ENCODE data around the gene ATP5F1C.

The ATP5F1C gene

DNA sequence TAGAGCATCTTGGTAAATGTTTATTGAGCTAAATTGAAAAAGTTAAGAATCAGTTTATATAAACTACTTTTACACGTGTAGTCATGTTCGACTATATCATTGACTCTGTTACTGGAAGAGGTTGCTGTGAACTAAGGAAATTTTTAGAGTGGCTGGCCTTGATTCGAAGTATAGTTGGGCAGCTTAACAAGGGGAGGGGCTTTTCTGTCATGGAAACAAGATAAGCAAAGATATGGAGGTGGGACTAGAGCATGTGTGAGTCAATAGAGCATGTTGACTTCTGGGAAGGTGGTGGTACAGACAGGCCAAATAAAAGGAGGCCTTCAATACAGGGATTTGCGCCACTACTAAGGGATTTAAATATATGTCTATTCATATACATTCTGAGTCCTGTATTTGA is 7.6 kb downstream of the ATP5F1C start:
- H3K27ac ChIP-seq: no peak overlapping the region
- TF ChIP-seq, protein P1, sequence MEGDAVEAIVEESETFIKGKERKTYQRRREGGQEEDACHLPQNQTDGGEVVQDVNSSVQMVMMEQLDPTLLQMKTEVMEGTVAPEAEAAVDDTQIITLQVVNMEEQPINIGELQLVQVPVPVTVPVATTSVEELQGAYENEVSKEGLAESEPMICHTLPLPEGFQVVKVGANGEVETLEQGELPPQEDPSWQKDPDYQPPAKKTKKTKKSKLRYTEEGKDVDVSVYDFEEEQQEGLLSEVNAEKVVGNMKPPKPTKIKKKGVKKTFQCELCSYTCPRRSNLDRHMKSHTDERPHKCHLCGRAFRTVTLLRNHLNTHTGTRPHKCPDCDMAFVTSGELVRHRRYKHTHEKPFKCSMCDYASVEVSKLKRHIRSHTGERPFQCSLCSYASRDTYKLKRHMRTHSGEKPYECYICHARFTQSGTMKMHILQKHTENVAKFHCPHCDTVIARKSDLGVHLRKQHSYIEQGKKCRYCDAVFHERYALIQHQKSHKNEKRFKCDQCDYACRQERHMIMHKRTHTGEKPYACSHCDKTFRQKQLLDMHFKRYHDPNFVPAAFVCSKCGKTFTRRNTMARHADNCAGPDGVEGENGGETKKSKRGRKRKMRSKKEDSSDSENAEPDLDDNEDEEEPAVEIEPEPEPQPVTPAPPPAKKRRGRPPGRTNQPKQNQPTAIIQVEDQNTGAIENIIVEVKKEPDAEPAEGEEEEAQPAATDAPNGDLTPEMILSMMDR (IDR thresholded peaks at IDR 0.05): no peak
- TF ChIP-seq ZFX (IDR thresholded peaks at IDR 0.05; ENCODE audit: borderline replicate concordance): no peak

GRCh38 chr10:7797582-7797981 is 9.6 kb downstream of the ATP5F1C start:
- TF ChIP-seq, protein P1 (IDR thresholded peaks at IDR 0.05): no peak
- no peak for TF ChIP-seq ZFX (IDR thresholded peaks at IDR 0.05; ENCODE audit: borderline replicate concordance)
- H3K27ac ChIP-seq: no peak overlapping the region

DNA sequence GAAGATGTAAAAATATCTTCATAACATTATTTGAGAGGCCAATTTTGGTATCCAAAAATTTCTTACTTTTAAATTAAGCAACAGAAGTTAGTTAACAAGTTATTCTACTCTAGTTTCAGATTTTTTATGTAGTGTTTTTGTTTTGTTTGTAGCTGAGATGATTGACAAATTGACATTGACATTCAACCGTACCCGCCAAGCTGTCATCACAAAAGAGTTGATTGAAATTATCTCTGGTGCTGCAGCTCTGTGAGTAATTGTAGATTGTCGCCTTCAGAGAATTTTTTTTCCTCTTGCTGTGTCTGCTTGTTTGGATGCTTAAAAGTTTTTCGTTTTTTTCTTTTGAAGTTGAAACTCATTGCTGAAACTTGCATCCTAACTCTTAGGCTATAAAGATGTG is 14.6 kb downstream of the ATP5F1C start:
- no peak for TF ChIP-seq ZFX (IDR thresholded peaks at IDR 0.05; ENCODE audit: borderline replicate concordance)
- TF ChIP-seq, protein P1 (IDR thresholded peaks at IDR 0.05): no peak
- no peak overlapping the region for H3K27ac ChIP-seq

DNA sequence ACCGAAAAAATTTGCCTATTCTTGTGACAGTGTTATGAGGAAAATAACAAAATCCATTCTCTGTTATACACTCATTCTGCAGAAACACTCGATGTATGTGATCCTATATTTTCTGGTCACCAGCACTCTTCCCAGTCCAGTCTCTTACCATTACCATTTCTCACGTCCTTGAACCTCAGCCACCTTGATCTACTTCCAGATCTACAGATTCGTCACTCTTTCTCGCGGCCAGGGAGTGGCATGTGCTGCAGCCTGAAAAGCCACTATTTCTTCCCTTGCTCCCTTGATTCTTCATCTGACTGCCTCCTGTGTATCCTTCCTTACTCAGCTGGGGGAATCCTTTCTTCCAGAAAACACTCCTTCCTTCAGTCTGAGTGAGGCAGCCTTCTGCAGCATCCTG is 16.2 kb downstream of the ATP5F1C start:
- TF ChIP-seq ZFX (IDR thresholded peaks at IDR 0.05; ENCODE audit: borderline replicate concordance): no peak
- TF ChIP-seq, protein P1 (IDR thresholded peaks at IDR 0.05): no peak

GRCh38 chr10:7804741-7805140 is 16.8 kb downstream of the ATP5F1C start:
- TF ChIP-seq ZFX (IDR thresholded peaks at IDR 0.05; ENCODE audit: borderline replicate concordance): no peak
- TF ChIP-seq, protein P1 (IDR thresholded peaks at IDR 0.05): no peak
- no peak overlapping the region for H3K27ac ChIP-seq

More for the DNA sequence above, 16.2 kb downstream of the ATP5F1C start:
- H3K27ac ChIP-seq: no peak overlapping the region

DNA sequence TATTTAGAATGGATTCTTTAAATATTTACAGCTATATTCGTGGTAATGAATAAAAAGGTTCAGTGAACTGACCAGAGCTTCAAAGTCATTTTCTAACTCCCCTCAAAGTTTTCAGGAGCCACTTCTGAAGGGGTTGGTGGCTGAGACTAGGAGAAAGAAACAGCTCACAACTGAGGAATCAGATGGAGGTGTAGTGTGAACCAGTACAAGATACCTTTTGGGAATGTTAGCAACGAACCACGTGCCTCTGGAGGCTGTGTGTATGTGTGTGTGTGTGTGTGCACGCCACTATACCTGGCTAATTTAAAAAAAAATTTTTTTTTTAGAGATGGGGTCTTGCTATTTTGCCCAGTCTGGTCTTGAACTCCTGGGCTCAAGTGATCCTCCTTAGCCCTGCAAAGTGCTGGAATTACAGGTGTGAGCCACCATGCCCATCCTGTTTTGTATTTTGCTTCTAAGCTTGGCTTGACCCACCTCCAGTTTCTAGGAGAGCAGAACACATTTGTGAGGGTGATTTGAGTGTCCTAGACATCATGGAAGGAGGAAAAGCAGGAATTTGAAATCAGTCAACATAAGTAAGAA is 20.8 kb downstream of the ATP5F1C start:
- TF ChIP-seq ZFX (IDR thresholded peaks at IDR 0.05; ENCODE audit: borderline replicate concordance): no peak
- TF ChIP-seq, protein P1 (IDR thresholded peaks at IDR 0.05): no peak
- H3K27ac ChIP-seq: no peak overlapping the region

DNA sequence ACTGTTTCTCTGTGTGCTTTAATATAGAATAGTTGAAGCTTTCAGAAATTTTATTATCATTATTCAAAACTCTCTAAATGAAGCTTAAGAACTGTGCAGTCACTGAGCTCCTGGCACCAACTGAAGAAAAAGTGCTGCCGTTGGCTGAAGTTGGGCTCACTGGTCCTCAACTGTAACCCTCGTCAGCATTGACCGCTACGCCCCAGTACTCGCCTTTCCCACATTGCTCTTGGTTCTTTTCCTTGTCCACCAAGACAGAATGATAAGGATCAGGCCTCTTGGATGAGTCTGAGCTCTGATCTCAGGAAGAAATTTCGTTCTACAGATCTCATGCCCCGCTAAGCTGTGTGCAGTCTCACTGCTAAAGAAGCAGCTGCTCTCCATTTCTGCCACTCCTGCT is 22.5 kb downstream of the ATP5F1C start:
- TF ChIP-seq, protein P1 (IDR thresholded peaks at IDR 0.05): no peak
- no peak overlapping the region for H3K27ac ChIP-seq
